Fibroblast of skin of abdomen (primary cell): Measurements from ENCODE around the gene FRG2C. TPM values are rescaled to one million over a fixed set of nuclear protein-coding genes. Genes with fewer than 3 reads are reported as not detected.
A peak's percentile ranks its signal among the peaks of the same experiment; 100 is the strongest.
"Not testable (repeated sequence)": the region's sequence is repeated elsewhere in the genome, so short reads cannot be mapped to it uniquely, and the experiment has no call there.

Experiments used
- DNase-seq: peaks from one replicate; pipeline ENCODE4 v3.0.0-alpha.2; 2013
- polyA plus RNA-seq, 2 experiments: library from polyadenylated mRNA; unstranded; fragments of 120-200 nt; gene quantifications; one replicate each; pipeline ENCODE4 v1.2.1, GENCODE V29; 2013; ENCODE audit not compliant: insufficient read length in 2 of 2

Gene FRG2C
- not detected for polyA plus RNA-seq (2013, experiment 1 of 2; ENCODE audit: insufficient read length)
- not detected for polyA plus RNA-seq (2013, experiment 2 of 2; ENCODE audit: insufficient read length)

GRCh38 chr3:75664028-75664427 is at the start of gene FRG2C:
Gene FRG2C, plus strand, starts transcription at chr3:75664328. Its CDS starts 52 bp downstream, at chr3:75664380.
- DNase-seq = not testable (repeated sequence)

DNA sequence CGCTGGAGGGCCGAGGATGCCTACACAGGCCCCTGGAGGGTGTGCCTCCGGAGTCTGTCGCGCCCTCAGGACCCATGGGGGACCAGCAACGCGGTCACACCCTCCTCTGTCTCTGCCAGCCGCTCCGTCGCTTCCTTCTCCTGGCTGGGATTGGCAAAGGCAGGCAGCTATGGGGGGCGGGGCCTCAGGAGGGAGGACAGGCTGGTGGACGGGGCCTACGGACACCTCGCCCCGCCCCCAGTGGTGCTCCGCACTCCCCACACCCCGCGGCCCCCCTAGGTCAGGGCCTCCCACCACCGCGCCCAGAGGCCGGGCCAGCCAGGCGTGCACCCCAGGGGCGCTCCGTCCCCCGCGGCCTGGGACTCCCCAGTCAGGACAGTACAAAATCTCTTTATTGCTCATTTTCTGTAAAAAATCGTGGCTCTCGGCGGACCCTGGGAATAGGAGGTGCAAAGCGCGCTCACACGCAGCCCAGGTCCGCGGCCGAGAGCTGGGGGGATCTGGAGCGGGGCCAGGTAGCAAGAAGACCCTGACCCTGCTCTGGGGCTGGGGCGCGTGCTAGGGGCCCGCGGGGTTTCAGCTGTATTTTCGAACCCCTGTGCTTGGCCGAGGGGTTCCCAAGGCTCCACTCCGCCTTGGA is 45.3 kb upstream of the FRG2C start:
- peak; percentile 20 for DNase-seq

DNA sequence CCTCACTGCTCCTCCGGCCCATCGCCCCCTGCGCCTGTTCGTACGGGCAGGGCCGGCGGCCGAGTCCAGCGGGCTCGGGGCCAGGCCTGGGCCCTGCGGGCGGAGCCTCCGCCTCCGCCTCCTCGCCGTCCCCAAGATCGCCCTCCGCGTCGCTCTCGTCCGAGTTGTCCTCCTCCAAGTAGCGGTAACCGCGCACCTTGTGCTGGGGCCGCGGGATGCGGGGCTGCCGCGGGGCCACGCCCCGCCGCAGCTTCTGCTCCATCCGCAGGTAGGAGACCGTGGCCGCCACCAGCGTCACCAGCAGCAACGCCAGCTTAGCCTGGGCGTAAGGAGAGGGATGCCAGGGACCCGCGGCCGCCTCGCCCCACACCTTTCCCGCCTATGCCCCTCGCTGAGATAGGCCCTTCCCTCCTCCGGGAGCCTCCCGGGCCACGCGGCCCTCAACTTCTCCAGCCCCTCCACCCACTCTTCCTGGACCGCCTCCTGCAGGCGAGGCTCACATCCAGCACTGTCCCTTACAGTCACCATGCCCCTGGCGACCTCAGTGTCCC is 44.6 kb upstream of the FRG2C start:
- DNase-seq = not testable (repeated sequence)

DNA sequence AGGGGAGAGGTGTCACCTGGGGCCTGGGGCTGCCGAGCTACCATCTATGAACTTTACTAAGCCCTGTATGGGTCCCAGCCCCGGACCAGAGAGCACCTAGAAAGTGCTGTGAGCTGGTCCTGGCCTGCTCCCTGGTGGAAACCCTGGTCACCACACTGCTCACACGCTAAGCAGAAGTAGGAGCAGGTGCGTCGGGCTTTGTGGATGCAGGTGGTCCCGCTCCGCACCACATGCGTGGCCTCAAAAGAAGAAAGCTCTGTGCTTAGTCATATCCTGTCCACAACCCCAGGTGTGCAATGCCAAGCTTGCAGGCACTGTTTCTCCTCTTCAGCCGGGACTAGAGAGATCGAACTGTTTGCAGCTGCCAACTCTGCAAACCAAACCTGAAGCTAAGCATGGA is 42.4 kb upstream of the FRG2C start:
- DNase-seq = not testable (repeated sequence)

DNA sequence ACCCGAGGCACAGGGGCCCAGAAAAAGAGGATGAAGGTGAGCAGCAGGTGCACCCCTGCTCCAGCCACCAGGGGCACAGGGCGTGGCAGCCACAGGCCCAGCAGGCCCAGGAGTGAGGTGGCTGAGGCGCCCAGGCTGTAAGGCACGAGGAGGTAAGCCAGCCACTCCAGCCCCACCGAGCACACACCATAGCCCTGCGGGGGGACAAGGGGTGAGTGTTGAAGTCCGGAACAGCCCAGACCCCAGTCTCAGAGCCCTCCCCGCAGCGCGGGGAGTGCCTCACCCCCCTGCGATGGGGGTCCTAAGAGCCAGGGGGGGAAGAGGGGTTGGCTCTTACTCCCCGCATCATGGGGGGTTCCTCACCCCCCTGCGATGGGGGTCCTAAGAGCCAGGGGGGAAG is 40.5 kb upstream of the FRG2C start:
- DNase-seq = not testable (repeated sequence)

DNA sequence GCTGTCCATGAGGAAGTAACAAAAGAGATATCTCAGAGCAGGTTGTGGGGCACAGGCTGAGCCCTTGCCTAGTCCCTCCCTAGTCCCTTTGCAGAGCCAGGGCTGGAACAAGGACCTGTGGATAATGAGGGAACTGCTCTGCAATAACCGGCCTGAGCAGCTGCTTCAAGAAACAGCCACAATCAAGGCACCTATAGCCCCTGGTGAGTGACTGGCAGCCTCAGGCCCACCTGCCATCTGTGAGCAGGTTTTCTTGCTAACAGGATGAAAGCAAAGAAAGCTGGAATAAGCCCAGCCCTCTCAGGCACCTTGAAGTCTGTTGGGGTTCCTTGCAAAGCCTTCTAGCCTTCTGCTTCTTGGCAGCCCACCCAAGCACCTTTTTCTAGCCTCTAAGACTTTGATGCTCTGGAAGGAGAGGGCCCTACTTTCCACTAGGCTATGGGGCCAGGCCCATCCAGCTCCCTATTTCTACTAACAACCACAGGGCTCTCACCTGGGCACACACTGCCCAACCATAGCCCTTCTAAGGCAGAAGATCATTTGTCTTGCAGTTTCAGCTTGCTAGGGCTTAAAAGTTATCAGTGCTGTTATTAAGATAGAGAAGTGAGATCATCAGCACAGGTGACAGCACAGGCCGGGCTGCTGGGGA is 33.1 kb upstream of the FRG2C start:
- DNase-seq = not testable (repeated sequence)

- DNase-seq = no peak
Measured at GRCh38 chr3:75631541-75631940, 32.6 kb upstream of the FRG2C start.

GRCh38 chr3:75638947-75639346 is 25.2 kb upstream of the FRG2C start:
- not testable (repeated sequence) for DNase-seq

- DNase-seq = peak; percentile 86
Measured at GRCh38 chr3:75641107-75641517, 23.0 kb upstream of the FRG2C start.

DNA sequence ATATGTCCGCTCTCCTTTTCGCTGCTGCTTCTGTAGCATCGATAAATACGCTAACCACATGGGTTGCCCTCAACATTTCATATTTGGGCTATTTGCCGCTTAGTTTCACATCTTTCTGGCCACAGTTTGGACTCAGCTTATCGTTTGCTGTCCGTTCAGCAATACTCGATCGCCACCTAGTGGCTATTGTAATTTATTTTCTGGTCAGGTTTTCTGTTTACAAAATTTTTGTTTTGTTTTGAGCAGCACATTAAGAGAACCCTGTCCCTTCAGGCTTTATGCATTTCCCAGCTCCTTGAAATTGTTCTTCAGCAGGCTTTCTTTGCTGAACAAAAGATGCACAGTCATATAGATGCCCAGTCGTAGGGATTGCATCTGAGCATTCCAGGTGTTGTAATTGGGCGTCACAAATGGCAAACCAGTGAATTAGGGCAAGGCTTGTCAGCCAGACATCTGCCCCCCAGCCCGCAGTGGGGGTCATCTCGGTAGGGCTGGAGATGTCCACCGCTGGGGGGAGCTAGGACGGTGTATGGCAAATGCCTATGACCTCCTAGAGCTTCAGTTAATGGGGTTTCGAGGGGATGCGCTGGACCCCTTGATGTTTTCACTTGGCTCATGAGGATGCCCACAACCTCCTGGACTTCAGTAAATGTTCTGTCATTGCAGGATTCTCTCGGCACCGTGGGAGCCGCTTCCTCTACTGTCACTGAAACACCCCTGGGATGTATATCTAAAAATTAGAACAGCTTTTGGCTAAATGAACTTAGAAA is 20.9 kb upstream of the FRG2C start:
- DNase-seq = peak; percentile 44

DNA sequence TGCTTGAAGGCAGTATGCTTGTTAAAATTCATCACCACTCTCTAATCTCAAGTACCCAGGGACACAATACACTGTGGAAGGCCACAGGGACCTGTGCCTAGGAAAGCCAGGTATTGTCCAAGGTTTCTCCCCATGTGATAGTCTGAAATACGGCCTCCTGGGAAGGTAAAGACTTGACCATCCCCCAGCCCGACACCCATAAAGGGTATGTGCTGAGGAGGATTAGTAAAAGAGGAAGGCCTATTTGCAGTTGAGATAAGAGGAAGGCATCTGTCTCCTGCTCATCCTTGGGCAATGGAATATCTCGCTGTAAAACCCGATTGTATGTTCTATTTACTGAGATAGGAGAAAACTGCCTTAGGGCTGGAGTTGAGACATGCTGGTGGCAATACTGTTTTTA is 18.6 kb upstream of the FRG2C start:
- DNase-seq = not testable (repeated sequence)

- DNase-seq = no peak
Measured at GRCh38 chr3:75650191-75650590, 13.9 kb upstream of the FRG2C start.

DNA sequence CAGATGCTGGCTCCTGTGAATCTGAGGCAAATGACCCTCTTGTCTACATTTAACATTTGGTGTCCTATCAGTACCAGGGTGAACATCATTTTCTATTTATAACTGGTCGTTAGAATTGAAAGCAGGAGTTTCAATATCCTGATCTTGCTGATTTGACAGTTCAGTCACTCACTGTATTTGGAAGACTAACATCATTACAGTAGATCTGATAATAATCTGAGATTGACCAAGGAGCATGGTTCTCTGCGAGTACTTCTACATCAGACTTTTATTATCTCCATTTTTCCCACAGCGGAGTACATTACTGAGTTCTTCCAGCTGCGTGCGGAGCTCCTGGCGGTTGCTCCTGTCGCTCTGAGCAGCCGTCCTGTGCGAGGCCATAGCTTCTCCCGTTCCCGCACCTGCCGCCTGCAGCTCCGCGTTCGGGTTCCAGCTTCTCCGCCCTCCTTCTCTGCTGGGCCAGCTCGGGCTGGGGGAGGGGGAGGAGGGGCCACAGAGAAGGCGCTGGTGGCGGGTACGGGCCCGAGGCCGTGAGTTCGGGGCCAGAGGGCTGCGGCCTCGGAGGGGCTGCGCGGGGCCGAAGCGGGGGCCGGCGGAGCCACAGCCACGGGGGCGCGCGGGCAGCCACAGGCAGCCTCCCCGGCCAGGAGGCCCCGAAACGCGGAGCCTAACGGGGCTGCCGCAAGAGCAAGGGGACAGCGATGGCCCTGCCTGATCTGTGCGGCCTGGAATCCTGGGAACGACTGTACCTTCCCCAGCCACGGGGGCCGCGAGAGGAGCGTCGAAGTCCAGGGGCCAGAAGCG is 8.8 kb upstream of the FRG2C start:
- not testable (repeated sequence) for DNase-seq

DNA sequence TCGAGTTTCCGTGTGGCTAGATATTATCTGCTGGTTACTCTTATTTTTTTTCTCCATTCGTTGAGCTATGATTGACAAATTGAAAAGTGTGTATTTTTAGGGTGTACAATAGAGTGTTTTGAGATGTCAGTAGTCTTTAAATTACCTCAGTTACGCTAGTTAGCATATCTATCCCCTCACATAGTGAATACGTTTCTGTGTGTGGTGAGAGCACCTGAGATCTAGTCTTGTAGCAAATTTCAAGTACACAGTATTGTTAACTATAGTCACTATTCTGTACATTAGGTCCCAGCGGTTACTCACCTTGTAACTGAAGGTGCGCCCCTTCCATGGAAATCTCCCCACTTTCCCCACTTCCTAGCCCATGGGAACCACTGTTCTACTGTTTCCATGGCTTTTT is 8.2 kb upstream of the FRG2C start:
- not testable (repeated sequence) for DNase-seq

- DNase-seq = not testable (repeated sequence)
Measured at GRCh38 chr3:75658411-75659107, 5.6 kb upstream of the FRG2C start.

DNA sequence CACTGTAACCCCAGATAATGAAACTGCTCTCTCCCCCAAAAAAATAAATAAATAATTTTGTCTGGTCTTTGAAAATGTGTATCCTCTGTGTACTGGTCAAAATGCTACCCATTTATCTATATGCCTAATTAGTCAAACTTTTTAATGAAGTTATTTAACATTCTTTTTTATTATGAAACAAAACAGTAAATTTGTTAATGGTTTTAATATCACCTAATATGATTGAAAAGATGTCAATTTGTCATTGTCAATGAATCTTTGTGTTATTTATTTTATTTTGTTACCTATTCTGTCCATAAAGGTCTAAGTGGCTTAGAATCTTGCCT is 5.1 kb upstream of the FRG2C start:
- not testable (repeated sequence) for DNase-seq

DNA sequence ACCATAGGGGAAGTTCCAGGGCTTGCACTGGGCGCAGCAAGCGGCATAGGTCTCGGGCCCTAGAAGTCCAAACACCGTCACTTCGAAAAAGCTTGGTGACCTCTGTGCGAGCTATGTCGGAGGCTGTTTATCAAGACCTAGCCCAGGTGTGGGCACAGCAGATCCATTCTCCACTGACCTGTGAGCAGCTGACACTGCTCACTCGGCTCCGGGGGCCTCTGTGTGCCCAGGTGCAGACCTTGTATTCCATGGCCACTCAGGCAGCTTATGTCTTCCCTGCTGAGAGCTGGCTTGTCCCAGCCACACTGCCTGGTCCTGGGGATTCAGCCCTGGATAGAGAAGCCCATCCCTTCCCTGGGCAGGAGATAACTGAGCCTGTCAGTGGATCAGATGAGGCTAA is 1.5 kb downstream of the FRG2C start:
- DNase-seq = not testable (repeated sequence)

DNA sequence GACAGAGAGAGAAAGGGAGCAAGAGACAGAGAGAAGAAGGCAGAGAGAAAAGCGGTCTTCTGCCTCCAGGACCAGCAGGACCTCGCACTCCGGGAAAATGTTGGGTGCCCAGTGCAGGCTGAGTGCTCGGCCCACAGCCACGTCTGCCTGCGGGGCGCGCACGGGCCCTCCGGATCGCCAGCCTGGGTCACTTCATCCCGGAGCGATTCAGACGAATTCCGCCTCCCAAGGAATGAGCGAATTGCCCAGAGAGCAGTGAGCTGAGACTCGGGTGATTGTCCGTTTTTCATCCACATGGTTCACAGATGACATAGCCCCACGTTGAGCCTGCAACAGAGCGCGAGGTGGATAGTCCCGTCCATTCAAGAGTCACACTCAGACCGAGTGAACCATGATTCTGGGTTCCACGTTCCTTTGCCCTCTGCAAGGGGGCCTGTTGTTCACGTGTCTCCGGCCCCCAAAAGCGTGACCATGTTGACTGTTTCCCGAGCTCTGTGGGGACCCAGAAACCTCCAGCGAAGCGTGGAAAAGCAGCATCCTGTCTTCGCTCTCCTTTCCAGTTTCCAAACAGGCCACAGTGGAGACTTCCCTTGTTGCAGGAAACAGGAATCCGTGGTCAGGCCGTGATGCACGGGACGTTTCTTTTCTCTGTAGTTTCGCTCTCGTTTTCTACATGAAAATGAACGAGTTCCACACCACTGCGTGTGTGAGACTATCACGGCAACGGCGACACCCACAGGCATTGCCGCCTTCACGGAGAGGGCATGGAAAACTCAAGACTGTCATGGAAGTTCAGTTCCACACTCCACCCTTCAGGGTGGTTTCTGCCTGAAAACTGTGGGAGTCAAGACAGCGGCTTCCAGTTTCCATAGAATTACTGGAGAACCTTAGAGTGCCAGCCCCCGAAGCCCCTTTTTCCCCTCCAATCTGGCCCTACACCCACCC is 3.9 kb downstream of the FRG2C start:
- not testable (repeated sequence) for DNase-seq

DNA sequence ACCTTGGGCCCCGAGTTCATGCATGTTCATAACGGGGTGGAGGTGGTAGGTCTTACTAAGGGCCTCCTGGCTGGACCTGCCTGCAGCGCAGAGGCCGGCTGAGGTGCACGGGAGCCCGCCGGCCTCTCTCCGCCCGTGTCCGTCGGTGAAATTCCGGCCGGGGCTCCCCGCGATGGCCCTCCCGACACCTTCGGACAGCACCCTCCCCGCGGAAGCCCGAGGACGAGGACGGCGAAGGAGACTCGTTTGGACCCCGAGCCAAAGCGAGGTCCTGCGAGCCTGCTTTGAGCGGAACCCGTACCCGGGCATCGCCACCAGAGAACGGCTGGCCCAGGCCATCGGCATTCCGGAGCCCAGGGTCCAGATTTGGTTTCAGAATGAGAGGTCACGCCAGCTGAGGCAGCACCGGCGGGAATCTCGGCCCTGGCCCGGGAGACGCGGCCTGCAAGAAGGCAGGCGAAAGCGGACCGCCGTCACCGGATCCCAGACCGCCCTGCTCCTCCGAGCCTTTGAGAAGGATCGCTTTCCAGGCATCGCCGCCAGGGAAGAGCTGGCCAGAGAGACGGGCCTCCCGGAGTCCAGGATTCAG is 4.7 kb downstream of the FRG2C start:
- DNase-seq = not testable (repeated sequence)
